SJSA1 (cell line): ENCODE data around the gene LTC4S. TPM values are rescaled to one million over a fixed set of nuclear protein-coding genes. Genes with fewer than 3 reads are reported as not detected.

Experiments used
- DNase-seq, 2 experiments: peaks; one replicate each; pipeline ENCODE4 v3.0.0-alpha.2; 2015 to 2020; ENCODE audit warnings: low spot score in 2 of 2, low read depth in 1 of 2
- H3K27ac ChIP-seq: fragments of 250-450 bp; sonication (Bioruptor Pico); 2 replicates; pipeline ENCODE4 v1.5.1; 2020; ENCODE audit warnings: mild to moderate bottlenecking, moderate library complexity
- H3K27me3 ChIP-seq: fragments of 250-450 bp; sonication (Bioruptor Pico); replicated peaks from 2 replicates; pipeline ENCODE4 v1.5.1; 2020; ENCODE audit warnings: mild to moderate bottlenecking, moderate library complexity
- H3K36me3 ChIP-seq: fragments of 250-450 bp; sonication (Bioruptor Pico); 2 replicates; pipeline ENCODE4 v1.5.1; 2020; ENCODE audit warnings: mild to moderate bottlenecking
- H3K4me1 ChIP-seq: fragments of 250-450 bp; sonication (Bioruptor Pico); replicated peaks from 2 replicates; pipeline ENCODE4 v1.6.1; 2021; ENCODE audit warnings: mild to moderate bottlenecking
- H3K4me3 ChIP-seq: fragments of 250-450 bp; sonication (Bioruptor Pico); 2 replicates; pipeline ENCODE4 v1.5.1; 2020; ENCODE audit warnings: mild to moderate bottlenecking
- H3K9me3 ChIP-seq: fragments of 250-450 bp; sonication (Bioruptor Pico); replicated peaks from 2 replicates; pipeline ENCODE4 v1.5.1; 2020; ENCODE audit warnings: mild to moderate bottlenecking
- total RNA-seq: library from RNA; depleted of rRNA; stranded (reverse); fragments of >200 nt; shearing (Covaris generic); gene quantifications from 2 replicates; pipeline ENCODE4 v1.2.3, GENCODE V29; 2014

LTC4S gene
- total RNA-seq, 1 experiment from 2014 or later: 0.68 TPM

DNA sequence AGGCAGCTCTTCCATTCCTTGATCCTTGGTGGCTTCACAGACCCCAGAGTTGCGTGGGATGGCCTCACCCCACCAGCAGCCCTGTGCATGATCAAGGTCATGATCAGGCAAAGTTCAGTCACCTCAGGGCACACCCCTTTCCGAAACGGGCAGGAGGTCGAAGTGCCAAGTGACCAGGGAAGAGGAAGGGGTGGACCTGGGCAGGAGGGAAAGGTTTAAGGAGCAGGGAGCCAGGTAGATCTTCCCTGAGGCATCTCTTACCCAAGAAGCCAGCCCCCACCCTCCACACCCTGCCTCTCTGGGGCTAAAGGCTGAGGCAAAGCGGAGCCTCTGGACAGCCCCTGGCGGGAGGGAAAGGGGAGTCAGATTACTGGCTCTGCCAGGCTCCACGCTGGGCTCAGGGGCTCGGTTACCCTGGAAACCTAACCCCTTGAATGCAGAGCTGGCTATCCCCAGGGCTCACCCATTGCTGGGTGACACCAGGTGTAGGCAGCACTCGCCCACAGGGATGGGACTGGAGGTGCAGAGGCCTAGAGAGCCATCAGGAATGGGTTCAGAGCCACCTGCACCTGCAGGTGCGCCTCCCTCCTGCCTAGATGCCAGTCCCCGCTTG is 9.3 kb downstream of the LTC4S start:
- peaks cover 73% of the 10 kb centered on the region for H3K36me3 ChIP-seq
- H3K27ac ChIP-seq: no peak overlapping the region
- no peaks in the 10 kb centered on the region for H3K9me3 ChIP-seq
- H3K4me3 ChIP-seq: no peak overlapping the region
- DNase-seq: no peak
- H3K27me3 ChIP-seq: no peaks in the 10 kb centered on the region
- peaks cover 22% of the 10 kb centered on the region for H3K4me1 ChIP-seq

DNA sequence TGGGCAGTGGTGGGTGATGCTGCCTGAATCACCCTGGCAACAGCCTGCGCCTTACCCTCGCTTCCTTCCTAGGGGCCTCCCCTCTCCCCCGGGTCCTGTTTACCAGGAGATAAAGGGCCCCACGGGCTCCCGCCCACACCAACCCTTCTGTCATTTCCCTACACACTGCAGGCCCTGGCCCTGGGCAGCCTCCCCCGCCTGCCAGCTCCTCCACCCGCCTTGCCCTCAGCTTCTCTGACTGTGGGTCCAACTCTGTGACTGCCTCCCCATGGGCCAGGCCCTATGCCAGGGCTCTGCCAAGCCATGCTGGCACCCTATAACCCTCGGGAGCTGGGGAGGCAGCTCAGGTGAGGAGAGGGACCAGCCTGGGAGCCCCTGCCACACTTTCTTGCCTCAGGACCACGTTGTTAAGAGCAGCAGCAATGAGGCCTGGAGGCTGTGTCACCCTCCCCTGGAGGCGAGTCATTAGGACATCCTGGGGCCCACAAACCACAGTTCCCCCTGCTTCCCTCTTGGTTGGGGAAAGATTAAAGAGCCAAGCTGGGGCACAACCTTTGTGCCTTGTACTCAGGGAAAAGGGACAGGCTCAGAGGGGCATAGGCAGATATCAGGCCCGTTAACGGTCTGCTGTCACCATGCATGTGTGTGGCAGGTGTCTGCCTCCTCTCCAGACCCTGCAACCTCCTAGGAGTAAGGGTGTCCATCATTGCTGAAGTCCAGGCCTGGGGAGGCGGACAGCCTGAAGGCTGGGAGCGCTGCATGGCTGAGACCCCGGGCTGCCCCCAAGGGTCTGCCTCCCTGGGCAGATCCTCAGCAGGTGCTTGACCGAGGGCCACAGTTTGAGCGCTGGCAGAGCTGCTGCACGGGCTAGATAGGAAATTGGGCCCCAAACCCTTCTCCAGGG is 10.1 kb downstream of the LTC4S start:
- no peaks in the 10 kb centered on the region for H3K27me3 ChIP-seq
- no peak overlapping the region for H3K27ac ChIP-seq
- peak in 1 of 2 experiments; percentile 52 for DNase-seq
- H3K4me1 ChIP-seq: peaks cover 22% of the 10 kb centered on the region
- peaks cover 65% of the 10 kb centered on the region for H3K36me3 ChIP-seq
- no peaks in the 10 kb centered on the region for H3K9me3 ChIP-seq
- H3K4me3 ChIP-seq: no peak overlapping the region

DNA sequence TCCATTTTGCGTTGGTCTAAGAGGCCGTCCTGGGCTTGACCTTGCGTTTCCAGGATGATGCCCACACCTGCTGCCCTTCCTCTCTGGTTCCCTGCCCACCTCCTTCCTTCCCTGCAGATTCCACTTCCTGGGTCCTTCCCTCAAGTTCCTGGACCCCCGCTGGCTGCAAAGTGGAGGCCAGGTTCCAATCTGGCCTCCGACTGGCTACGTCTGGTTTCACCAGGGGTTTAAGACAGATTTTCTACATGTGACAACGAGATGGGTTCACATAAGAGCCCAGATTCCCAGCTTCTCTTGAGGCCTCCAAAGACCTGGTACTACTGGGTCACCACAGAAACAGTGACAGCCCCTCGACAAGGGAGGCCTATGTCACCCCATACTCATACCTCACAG is 10.8 kb downstream of the LTC4S start:
- H3K4me3 ChIP-seq: no peak overlapping the region
- H3K9me3 ChIP-seq: no peaks in the 10 kb centered on the region
- DNase-seq: no peak
- no peak overlapping the region for H3K27ac ChIP-seq
- peaks cover 58% of the 10 kb centered on the region for H3K36me3 ChIP-seq
- peaks cover 22% of the 10 kb centered on the region for H3K4me1 ChIP-seq
- no peaks in the 10 kb centered on the region for H3K27me3 ChIP-seq

DNA sequence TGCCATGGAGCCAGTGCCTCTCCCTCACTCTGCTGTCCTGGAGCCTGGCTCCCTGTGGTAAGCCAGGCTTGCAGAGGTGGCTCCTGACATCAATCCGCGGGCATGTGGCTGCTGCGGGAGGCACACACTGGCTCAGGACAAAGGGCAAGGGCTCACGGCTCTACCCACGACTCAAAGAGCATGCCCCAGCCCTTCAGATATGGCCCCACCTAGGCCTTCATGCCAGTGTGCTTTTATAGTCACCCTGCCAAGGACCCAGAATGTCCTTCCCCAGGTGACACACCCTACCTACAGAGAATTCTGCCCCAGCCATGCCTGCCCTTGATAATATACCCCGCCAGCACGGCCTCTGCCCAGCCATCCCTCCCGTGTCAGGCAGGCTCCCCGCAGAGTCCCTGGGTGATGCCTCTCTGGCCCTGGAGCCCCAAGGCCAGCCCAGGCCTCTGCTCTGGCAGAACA is 11.3 kb downstream of the LTC4S start:
- peak overlapping the region; percentile 77 for H3K4me3 ChIP-seq
- peaks cover 22% of the 10 kb centered on the region for H3K4me1 ChIP-seq
- DNase-seq: no peak
- no peaks in the 10 kb centered on the region for H3K27me3 ChIP-seq
- peaks cover 53% of the 10 kb centered on the region for H3K36me3 ChIP-seq
- H3K9me3 ChIP-seq: no peaks in the 10 kb centered on the region
- no peak overlapping the region for H3K27ac ChIP-seq

DNA sequence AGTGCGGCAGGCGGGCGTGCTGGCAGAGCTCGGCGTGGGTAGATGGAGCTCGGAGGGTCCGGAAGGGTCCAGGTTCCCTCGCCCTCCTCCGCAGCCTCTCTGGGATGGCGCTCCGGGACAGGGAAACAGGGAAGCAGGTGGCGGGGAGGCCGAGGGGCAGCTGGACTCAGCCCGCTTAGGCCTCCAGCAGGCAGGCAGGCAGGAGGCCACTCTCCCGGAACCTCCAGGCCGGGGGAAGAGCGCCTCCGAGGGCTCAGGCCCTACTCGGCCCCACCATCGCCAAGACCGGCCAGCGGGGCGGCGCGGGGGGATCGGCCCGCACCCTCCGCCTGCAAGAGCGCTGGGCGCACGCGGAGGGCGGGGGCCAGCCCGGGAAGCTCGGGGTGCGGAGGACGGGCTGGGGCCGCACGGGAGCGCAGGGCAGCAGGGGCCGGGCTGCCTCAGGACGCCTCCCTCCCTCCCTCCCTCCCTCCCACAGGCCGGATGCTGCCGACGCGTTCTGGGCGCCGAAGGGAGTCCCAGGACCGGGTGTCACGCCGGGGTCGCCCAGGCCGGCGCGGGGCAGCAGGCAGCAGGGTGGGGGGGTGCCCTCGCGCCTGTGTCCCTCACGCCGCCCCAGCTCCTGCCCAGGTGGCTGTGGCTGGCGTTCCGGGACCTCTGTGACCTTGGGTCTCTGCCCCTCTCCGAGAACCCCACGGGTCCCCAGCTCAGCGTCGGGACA is 11.9 kb downstream of the LTC4S start:
- Histone ChIP-seq H3K9me3 (no peaks in the 10 kb centered on the region), H3K4me1 (peaks cover 22% of the 10 kb centered on the region), H3K36me3 (peaks cover 51% of the 10 kb centered on the region), H3K27me3 (no peaks in the 10 kb centered on the region), H3K4me3 (peak overlapping the region; percentile 77), H3K27ac (peak overlapping the region; percentile 58)
- DNase-seq: peak; percentile 50 to 66

DNA sequence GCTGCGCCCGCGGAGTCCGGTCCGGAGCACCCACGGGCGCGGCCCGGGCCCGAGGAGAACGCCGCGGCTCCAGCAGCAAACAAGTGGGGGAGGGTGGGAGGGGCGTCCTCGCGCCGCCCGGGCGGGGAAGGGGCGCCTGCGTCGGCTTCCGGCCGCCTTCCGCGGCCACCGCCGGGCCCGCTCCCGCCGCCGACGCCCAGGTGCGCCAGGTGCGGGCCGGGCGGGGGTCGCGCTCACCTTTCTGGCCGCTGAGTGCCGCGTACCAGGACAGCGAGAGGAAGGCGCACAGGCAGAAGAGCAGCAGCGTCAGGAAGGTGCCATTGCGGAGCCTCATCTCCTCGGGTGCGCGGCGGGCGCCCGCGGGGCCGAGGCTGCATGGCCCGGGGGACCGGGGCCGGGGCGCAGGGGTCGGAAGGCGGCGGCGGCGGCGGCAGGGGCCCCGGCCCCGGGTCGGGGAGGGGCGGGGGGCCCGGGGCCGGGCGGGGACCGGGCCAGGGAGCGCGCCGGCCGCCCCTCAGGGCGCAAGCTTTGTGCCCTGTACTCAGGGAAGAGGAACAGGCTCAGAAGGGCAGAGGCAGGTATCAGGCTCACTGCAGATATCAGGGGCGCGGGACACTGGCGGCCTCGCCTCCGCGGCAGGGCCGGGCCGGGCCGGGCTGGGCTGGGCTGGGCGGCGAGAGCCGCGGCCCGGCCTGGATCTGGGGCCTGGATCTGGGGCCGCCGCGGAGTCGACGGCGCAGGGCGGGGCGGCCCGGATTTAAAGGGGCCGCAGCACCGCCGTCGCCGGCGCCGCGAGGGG is 12.7 kb downstream of the LTC4S start, which contains the start of gene MGAT4B:
Gene MGAT4B, minus strand, starts transcription at position 617 of the 799 bp plus-strand sequence. Its CDS starts 283 bp downstream, at position 334.
- DNase-seq: peak; percentile 60 to 77
- Histone ChIP-seq H3K4me1 (peaks cover 22% of the 10 kb centered on the region), H3K4me3 (peak within 1 kb of the TSS; percentile 77), H3K36me3 (peaks cover 49% of the 10 kb centered on the region), H3K27ac (peak within 1 kb of the TSS; percentile 66), H3K27me3 (no peaks in the 10 kb centered on the region), H3K9me3 (no peaks in the 10 kb centered on the region)

DNA sequence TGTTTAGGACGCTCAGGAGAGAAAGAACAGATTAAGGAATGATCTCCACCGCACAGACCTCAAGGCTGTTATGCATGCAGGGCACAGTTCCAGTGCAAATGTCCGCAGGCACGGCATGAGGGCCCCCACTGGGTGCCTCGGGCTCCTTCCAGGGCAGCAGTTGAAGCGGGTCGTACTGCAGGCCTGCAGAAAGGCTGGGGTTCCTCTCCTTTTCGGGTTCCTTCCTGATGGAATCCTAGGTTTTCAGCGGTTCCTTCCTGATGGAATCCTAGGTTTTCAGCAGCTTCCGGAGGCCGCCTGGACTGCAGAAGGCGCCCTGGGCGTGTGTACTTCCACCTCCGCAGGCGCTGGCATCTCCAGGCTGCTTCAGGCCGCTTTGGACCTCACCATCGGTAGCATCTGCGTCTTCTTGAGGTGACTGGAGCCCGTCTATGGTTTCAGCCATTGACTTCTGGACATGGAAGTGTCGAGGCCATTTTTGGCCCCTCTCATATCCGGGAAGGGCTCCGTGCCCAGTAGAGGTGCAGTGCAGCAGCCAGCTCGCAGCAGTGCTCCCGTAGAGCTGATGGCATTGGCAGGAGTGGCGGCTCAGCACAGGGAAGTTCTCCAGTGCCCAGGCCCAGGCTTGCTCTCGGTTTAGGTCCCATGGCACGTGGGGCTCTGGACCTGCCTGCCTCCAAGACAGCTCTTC is 18.5 kb downstream of the LTC4S start:
- Histone ChIP-seq H3K9me3 (no peaks in the 10 kb centered on the region), H3K27ac (no peak overlapping the region), H3K27me3 (no peaks in the 10 kb centered on the region), H3K4me1 (peaks cover 4% of the 10 kb centered on the region; the same call in 1 of the 2 replicates), H3K4me3 (no peak overlapping the region), H3K36me3 (peaks cover 40% of the 10 kb centered on the region)
- no peak for DNase-seq

DNA sequence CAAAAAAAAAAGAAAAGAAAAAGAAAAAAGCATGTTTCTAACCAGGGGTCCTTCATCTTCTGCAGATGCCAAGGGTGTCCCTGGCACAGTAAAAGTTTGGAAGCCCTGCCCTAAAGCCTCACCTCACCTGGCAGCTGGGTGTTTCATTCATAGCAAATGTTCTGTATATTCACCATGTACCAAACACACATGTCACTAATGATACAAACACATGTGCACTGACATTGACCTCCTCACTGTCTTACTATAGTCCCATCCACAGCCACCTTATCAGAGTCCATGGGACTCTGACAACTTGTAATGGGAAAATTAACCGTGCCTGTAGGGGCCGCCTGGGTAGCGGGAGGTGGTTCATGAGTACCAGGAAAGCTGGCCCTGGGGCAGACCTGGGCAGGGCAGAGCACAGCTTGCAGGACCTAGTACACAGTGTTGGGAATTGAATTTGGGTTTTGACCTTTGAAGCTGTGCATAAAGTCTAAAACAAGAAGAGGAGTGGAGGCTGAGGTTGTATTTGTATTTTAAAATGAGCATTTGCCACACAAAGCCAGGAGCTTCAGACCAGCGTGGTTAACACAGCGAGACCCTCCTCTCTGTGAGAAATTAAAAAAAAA is 19.3 kb downstream of the LTC4S start:
- Histone ChIP-seq H3K4me3 (no peak overlapping the region), H3K27me3 (no peaks in the 10 kb centered on the region), H3K36me3 (peaks cover 40% of the 10 kb centered on the region), H3K9me3 (no peaks in the 10 kb centered on the region), H3K4me1 (peaks cover 1% of the 10 kb centered on the region), H3K27ac (no peak overlapping the region)
- DNase-seq: no peak

DNA sequence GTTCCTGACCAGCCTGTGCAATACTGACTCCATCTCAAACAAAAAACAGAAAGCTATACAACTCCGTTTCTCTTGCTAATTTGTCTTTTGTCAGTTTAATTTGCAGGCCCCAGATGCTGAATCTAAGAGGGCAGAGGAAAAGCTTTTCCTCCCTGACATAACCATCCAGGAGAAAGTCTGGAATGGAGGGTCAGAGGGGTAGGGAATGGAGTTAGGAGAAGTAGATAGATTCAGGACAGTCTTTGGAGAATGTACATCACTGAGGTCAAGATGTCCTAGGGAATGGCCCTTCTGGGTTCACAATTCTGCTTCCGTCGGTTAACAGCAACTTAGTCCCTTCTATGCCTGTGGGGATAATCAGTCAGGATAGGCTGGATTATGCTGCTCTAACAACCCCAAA is 20.3 kb downstream of the LTC4S start:
- no peak for DNase-seq
- H3K36me3 ChIP-seq: peaks cover 40% of the 10 kb centered on the region

DNA sequence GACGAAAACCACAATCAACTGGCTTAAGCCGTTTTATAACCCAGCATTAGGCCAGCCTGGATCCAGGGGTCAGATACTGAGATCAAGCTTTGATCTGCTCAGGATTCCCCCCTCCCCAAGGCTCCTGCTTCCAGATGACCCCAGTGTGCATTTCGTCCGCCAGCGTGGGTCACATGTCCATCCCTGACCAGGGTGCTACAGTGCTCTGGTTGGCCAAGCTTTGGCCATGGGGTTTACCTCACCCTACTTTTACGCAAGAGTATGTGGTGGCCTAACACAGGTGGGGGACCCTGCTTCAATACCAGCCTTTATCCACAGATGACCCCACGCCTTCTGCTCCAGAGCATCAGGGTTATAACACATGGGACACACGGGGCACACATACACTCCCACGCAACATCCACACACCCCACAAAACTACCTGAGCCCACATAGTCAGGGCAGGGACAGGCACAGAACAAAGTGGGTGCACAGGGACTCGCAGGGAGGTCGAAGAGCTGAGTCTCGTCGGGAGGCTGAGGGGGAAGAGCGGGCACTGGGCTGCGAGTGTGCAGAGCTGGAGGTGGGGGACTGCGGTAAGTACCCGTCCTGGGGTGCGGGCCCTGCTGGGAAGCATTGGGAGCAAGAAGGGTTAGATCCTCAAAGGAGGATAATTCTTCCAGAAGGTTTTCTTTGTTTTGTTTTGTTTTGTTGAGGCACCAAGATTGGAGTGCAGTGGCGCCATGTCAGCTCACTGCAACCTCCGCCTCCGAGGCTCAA is 21.9 kb downstream of the LTC4S start:
- Histone ChIP-seq H3K27me3 (no peaks in the 10 kb centered on the region), H3K27ac (no peak overlapping the region), H3K36me3 (peaks cover 36% of the 10 kb centered on the region), H3K9me3 (no peaks in the 10 kb centered on the region), H3K4me3 (no peak overlapping the region), H3K4me1 (peaks cover 27% of the 10 kb centered on the region)
- DNase-seq: no peak

More for the DNA sequence above, 20.3 kb downstream of the LTC4S start:
- Histone ChIP-seq H3K4me1 (peaks cover 11% of the 10 kb centered on the region), H3K27me3 (no peaks in the 10 kb centered on the region), H3K4me3 (no peak overlapping the region), H3K27ac (no peak overlapping the region), H3K9me3 (no peaks in the 10 kb centered on the region)

DNA sequence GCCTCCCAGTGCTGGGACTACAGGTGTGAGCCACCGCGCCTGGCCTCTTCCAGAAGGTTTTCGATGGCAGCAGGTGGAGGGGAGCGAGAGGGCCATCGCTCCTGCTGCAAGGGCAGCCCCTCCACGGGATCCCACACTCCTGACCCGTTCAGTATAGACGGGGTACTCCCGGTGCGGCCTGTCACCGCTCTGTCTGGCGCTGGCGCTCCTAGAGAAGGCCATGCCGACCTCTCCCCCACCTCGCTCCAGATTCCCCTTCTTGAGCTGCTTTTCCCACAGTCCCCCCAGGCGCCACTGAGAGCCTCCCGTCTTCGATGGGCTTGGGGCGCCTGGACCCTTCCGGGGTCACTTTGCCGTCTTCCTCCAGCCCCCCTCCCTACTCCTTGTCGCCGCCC is 22.6 kb downstream of the LTC4S start:
- Histone ChIP-seq H3K4me1 (peaks cover 29% of the 10 kb centered on the region), H3K36me3 (peaks cover 38% of the 10 kb centered on the region), H3K27ac (no peak overlapping the region), H3K9me3 (no peaks in the 10 kb centered on the region), H3K4me3 (no peak overlapping the region), H3K27me3 (no peaks in the 10 kb centered on the region)
- DNase-seq: no peak
